MG63 (cell line): Measurements from ENCODE around the gene MRNIP. TPM values are rescaled to one million over a fixed set of nuclear protein-coding genes. Genes with fewer than 3 reads are reported as not detected.

Source experiments
- total RNA-seq: library from RNA; depleted of rRNA; stranded (reverse); fragments of >200 nt; shearing (Covaris generic); gene quantifications from 2 replicates; pipeline ENCODE4 v1.2.3, GENCODE V29; 2014; ENCODE audit warnings: low replicate concordance; rRNA removed

The MRNIP gene
- total RNA-seq, 1 experiment from 2014 or later = 25.5 TPM

Other genes starting within 250 kb of the MRNIP start
- gene HNRNPH1, start 235.1 kb downstream of the MRNIP start, total RNA-seq = 45.4 and 70.6 TPM in 2 replicates
- gene CBY3, start 177.8 kb downstream of the MRNIP start, total RNA-seq = not detected in 2 replicates
- gene CANX, start 159.8 kb downstream of the MRNIP start, total RNA-seq = 1,325 and 1,676 TPM in 2 replicates
- gene MAML1, start 126.0 kb downstream of the MRNIP start, total RNA-seq = 10.6 and 21.3 TPM in 2 replicates
- 1.7 TPM in 1 of 2 replicates, not detected in the other for gene LTC4S, start 64.8 kb downstream of the MRNIP start, total RNA-seq
- gene MGAT4B, start 52.0 kb downstream of the MRNIP start, total RNA-seq = 149 and 238 TPM in 2 replicates
- gene SQSTM1, start 37.9 kb downstream of the MRNIP start, total RNA-seq = 484 and 538 TPM in 2 replicates
- 69.1 and 101 TPM in 2 replicates for gene TBC1D9B, start 49.1 kb upstream of the MRNIP start, total RNA-seq
- 92.1 and 92.7 TPM in 2 replicates for gene RNF130, start 212.9 kb upstream of the MRNIP start, total RNA-seq